ENCODE data around the gene GATA3.

- TF ChIP-seq CTCF (IDR thresholded peaks at IDR 0.05; ENCODE audit: insufficient read depth, low read depth, low read length) = no peak
- TF ChIP-seq EZH2 (IDR thresholded peaks at IDR 0.05; ENCODE audit: insufficient read depth, low read length) = no peak
Observed at GRCh38 chr10:8071666-8072065, 17.2 kb downstream of the GATA3 start.
